Endodermal cell (in vitro differentiated cells): Measurements from ENCODE around the gene L1CAM. TPM values are rescaled to one million over a fixed set of nuclear protein-coding genes. Genes with fewer than 3 reads are reported as not detected.

ENCODE experiments used
- DNase-seq: peaks from one replicate; pipeline ENCODE4 v3.0.0-alpha.2; 2017
- H3K27ac ChIP-seq: 2 replicates; pipeline ENCODE4 v1.5.1; 2013; ENCODE audit warnings: mild to moderate bottlenecking, low read depth, low read length, moderate library complexity
- H3K27me3 ChIP-seq: 2 replicates; pipeline ENCODE4 v1.6.1; 2013; ENCODE audit warnings: mild to moderate bottlenecking, low read length, moderate library complexity; ENCODE audit not compliant: insufficient read depth, control insufficient read depth, poor library complexity, severe bottlenecking
- H3K36me3 ChIP-seq: 2 replicates; pipeline ENCODE4 v1.7.0; 2013; ENCODE audit warnings: mild to moderate bottlenecking, low read length, moderate library complexity; ENCODE audit not compliant: control insufficient read depth, insufficient read depth
- H3K4me1 ChIP-seq: one replicate; pipeline ENCODE4 v1.7.0; 2013; ENCODE audit warnings: low read length; ENCODE audit not compliant: control insufficient read depth, insufficient read depth
- H3K4me3 ChIP-seq: 2 replicates; pipeline ENCODE4 v1.5.1; 2013; ENCODE audit warnings: mild to moderate bottlenecking, low read length, moderate library complexity
- H3K9ac ChIP-seq: 2 replicates; pipeline ENCODE4 v1.6.1; 2013; ENCODE audit warnings: mild to moderate bottlenecking, low read length, moderate library complexity; ENCODE audit not compliant: poor library complexity, severe bottlenecking; ENCODE audit errors: extremely low read depth
- H3K9me3 ChIP-seq: 2 replicates; pipeline ENCODE4 v1.6.1; 2013; ENCODE audit warnings: mild to moderate bottlenecking, low read length, moderate library complexity; ENCODE audit not compliant: control insufficient read depth
- H3K27ac Mint-ChIP-seq: 2 replicates; pipeline ENCODE4 v1.8.0; 2020; ENCODE audit warnings: mixed read lengths
- H3K27me3 Mint-ChIP-seq: 2 replicates; pipeline ENCODE4 v1.8.0; 2021; ENCODE audit warnings: mild to moderate bottlenecking, mixed read lengths; ENCODE audit not compliant: insufficient read depth
- H3K36me3 Mint-ChIP-seq: 2 replicates; pipeline ENCODE4 v1.8.0; 2020; ENCODE audit warnings: low read depth, mixed read lengths
- H3K4me1 Mint-ChIP-seq: 2 replicates; pipeline ENCODE4 v1.8.0; 2020; ENCODE audit warnings: mixed read lengths
- H3K4me3 Mint-ChIP-seq: 2 replicates; pipeline ENCODE4 v1.8.0; 2020; ENCODE audit warnings: mild to moderate bottlenecking, moderate library complexity, mixed read lengths
- H3K9me3 Mint-ChIP-seq: 2 replicates; pipeline ENCODE4 v1.8.0; 2020; ENCODE audit warnings: mild to moderate bottlenecking, mixed read lengths
- WGBS, 2 experiments: methylation state at CpG; one replicate each; pipeline versions ENCODE4 v1.1.5 to v1.1.7; 2013; ENCODE audit warnings: missing lambda C conversion rate in 2 of 2, mixed read lengths in 1 of 2; ENCODE audit not compliant: insufficient coverage in 1 of 2, insufficient read length in 1 of 2; 5-methylcytosine and 5-hydroxymethylcytosine counted together
- total RNA-seq, 2 donors: library from RNA; stranded (reverse); fragmentation: NEBNext Ultra II Directional in 1 of 2; extraction: Animal tissue kit (Norgen Biotek cat#: 25700) in 1 of 2; gene quantifications; 2 replicates in 1 of 2; 3 replicates in 1 of 2; pipeline ENCODE4 v1.2.1, GENCODE V29; 2021
- TF ChIP-seq, protein P1 (sequence below): fragments of 200-600 bp; sonication (generic); conservative IDR thresholded peaks from 2 replicates; pipeline ENCODE4 v1.5.0; 2021; ENCODE audit warnings: antibody characterized with exemption, mild to moderate bottlenecking

Gene L1CAM
- total RNA-seq, 2 donors from 2014 or later, result 7.5 to 29.0 TPM

DNA sequence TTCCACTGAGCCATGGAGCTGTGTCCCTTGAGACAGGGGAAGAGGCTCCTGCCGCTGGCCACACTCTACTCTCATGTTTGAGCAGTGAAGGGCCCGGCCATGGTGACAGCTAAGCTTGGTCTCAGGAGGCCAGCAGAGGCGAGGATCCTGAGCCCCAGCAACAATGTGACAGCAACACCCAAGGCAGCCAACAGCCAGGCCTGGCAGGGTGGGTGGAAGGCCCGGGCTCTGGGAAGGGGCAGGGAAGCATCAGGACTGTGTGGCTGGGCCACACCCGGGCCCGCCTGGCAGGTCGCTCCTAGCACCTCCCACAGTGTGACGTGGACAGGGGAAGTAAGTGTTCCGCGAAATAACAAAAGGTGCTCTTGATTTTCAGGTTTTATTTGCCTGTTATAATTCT lies 24.8 kb downstream of the L1CAM start:
- TF ChIP-seq, protein P1, sequence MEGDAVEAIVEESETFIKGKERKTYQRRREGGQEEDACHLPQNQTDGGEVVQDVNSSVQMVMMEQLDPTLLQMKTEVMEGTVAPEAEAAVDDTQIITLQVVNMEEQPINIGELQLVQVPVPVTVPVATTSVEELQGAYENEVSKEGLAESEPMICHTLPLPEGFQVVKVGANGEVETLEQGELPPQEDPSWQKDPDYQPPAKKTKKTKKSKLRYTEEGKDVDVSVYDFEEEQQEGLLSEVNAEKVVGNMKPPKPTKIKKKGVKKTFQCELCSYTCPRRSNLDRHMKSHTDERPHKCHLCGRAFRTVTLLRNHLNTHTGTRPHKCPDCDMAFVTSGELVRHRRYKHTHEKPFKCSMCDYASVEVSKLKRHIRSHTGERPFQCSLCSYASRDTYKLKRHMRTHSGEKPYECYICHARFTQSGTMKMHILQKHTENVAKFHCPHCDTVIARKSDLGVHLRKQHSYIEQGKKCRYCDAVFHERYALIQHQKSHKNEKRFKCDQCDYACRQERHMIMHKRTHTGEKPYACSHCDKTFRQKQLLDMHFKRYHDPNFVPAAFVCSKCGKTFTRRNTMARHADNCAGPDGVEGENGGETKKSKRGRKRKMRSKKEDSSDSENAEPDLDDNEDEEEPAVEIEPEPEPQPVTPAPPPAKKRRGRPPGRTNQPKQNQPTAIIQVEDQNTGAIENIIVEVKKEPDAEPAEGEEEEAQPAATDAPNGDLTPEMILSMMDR, result no peak
- Mint-ChIP-seq H3K27ac (no peak overlapping the region), H3K4me1 (no peaks in the 10 kb centered on the region), H3K4me3 (no peak overlapping the region), H3K27me3 (no peaks in the 10 kb centered on the region), H3K9me3 (peaks cover 74% of the 10 kb centered on the region), H3K36me3 (peaks cover 14% of the 10 kb centered on the region)
- Histone ChIP-seq H3K36me3 (no peaks in the 10 kb centered on the region), H3K4me1 (no peaks in the 10 kb centered on the region), H3K4me3 (no peak overlapping the region), H3K9me3 (no peaks in the 10 kb centered on the region), H3K27me3 (no peaks in the 10 kb centered on the region), H3K9ac (no peak overlapping the region), H3K27ac (no peak overlapping the region)
- no peak for DNase-seq
- 83% methylated on average over 7 of the region's 10 CpGs; no CpG with 5 or more reads in 1 of the 2 experiments for WGBS, 2 experiments

DNA sequence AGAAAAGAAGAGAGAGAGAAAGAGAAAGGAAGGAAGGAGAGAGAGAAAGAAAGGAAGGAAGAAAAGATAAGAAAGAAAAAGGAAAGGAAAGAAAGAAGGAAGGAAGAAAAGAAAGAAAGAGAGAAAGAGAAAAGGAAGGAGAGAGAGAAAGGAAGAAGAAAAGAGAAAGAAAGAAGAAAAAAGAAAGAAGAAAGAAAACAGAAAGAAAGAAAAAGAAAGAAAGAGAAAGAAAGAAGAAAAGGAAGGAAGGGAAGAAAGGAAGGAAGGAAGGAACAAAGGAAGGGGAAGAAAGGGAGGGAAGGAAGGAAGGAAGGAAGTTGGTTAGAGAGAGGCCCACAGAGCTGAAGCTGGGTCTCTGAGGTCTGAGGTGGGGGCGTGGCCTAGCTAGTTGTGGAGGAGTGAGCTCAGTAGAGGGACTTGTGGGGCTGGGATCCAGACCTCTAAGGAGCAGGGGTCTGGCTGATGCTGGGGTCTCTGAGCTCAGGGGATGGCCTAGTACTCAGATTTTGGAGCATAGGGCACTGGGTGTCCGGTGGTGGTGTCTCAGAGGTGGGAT lies 28.5 kb downstream of the L1CAM start:
- no peak overlapping the region for H3K27ac Mint-ChIP-seq
- no peak overlapping the region for H3K27ac ChIP-seq

DNA sequence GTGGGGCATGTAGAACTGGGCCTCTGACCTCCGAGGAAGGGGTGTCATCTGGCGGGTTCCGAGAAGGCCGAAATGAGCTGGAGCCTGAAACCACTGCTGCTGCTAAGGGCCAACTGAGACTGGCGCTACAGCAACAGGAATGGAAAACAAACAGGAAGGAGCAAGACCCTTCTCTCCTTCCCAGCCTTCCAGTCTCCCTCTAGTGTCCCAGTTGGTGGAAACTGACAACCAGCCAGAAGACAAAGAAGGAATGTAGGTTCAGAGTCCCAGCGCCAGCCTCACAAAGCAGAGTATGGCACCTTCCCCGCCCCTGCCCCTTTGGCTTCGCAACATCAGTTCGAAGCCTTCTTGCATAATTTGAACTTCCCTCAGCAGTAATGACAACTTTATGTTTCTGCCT lies 31.3 kb downstream of the L1CAM start:
- no peaks in the 10 kb centered on the region for H3K36me3 Mint-ChIP-seq
- Histone ChIP-seq H3K4me1 (no peaks in the 10 kb centered on the region), H3K36me3 (no peaks in the 10 kb centered on the region), H3K27me3 (no peaks in the 10 kb centered on the region), H3K9ac (no peak overlapping the region), H3K4me3 (no peak overlapping the region), H3K27ac (no peak overlapping the region), H3K9me3 (no peaks in the 10 kb centered on the region)
- no peak overlapping the region for H3K4me3 Mint-ChIP-seq
- 70 to 92% methylated on average over 2 to 9 of the region's 9 CpGs for WGBS, 2 experiments
- H3K27me3 Mint-ChIP-seq, result no peaks in the 10 kb centered on the region
- peaks cover 74% of the 10 kb centered on the region for H3K9me3 Mint-ChIP-seq
- H3K27ac Mint-ChIP-seq, result no peak overlapping the region
- TF ChIP-seq, protein P1, result peak; percentile 57
- DNase-seq, result peak; percentile 61
- peaks cover 11% of the 10 kb centered on the region for H3K4me1 Mint-ChIP-seq

More for the DNA sequence above, 28.5 kb downstream of the L1CAM start:
- TF ChIP-seq, protein P1, result no peak
- no peaks in the 10 kb centered on the region for H3K4me1 ChIP-seq
- WGBS, 2 experiments, result 82% methylated on average over 2 of the region's 2 CpGs; no CpG with 5 or more reads in 1 of the 2 experiments
- H3K9me3 ChIP-seq, result no peaks in the 10 kb centered on the region
- Mint-ChIP-seq H3K4me3 (no peak overlapping the region), H3K4me1 (peaks cover 11% of the 10 kb centered on the region), H3K9me3 (peaks cover 71% of the 10 kb centered on the region), H3K36me3 (peaks cover 2% of the 10 kb centered on the region), H3K27me3 (no peaks in the 10 kb centered on the region)
- no peak for DNase-seq
- no peak overlapping the region for H3K9ac ChIP-seq
- no peaks in the 10 kb centered on the region for H3K36me3 ChIP-seq
- no peaks in the 10 kb centered on the region for H3K27me3 ChIP-seq
- H3K4me3 ChIP-seq, result no peak overlapping the region
